HepG2 (cell line): Measurements from ENCODE around the gene STYXL1. TPM values are rescaled to one million over a fixed set of nuclear protein-coding genes. Genes with fewer than 3 reads are reported as not detected.

Source experiments
- ADNP ChIP-seq: sonication (generic); formaldehyde crosslinking; IDR thresholded peaks from 2 replicates; pipeline ENCODE4 v1.4.0; 2020; ENCODE audit warnings: missing genetic modification reagents
- BCL6 ChIP-seq: IDR thresholded peaks from 2 replicates; pipeline ENCODE4 v1.6.1; 2016; ENCODE audit warnings: missing genetic modification reagents, missing compliant biosample characterization
- CERS6 ChIP-seq: sonication (generic); formaldehyde crosslinking; IDR thresholded peaks from 2 replicates; pipeline ENCODE4 v1.5.0; 2020; ENCODE audit warnings: missing genetic modification reagents
- ELK4 ChIP-seq: sonication (generic); formaldehyde crosslinking; IDR thresholded peaks from 2 replicates; pipeline ENCODE4 v1.9.0; 2021; ENCODE audit warnings: missing genetic modification reagents, borderline replicate concordance
- GFI1 ChIP-seq: sonication (generic); formaldehyde crosslinking; IDR thresholded peaks from 2 replicates; pipeline ENCODE4 v1.5.0; 2020; ENCODE audit warnings: missing genetic modification reagents, mild to moderate bottlenecking, borderline replicate concordance
- IRF1 ChIP-seq: sonication (generic); formaldehyde crosslinking; IDR thresholded peaks from 2 replicates; pipeline ENCODE4 v1.4.0; 2020; ENCODE audit warnings: low read depth, mild to moderate bottlenecking, missing genetic modification reagents
- ISX ChIP-seq: sonication (generic); formaldehyde crosslinking; conservative IDR thresholded peaks from 2 replicates; pipeline ENCODE4 v1.5.0; 2020; ENCODE audit warnings: missing genetic modification reagents
- MED8 ChIP-seq: sonication (generic); formaldehyde crosslinking; IDR thresholded peaks from 2 replicates; pipeline ENCODE4 v1.8.1; 2023; ENCODE audit warnings: mild to moderate bottlenecking, missing genetic modification reagents; ENCODE audit not compliant: insufficient replicate concordance
- MEIS1 ChIP-seq: sonication (generic); formaldehyde crosslinking; IDR thresholded peaks from 2 replicates; pipeline ENCODE4 v1.9.0; 2021; ENCODE audit warnings: mild to moderate bottlenecking, missing genetic modification reagents, moderate library complexity, borderline replicate concordance
- NKX3-1 ChIP-seq: sonication (generic); formaldehyde crosslinking; IDR thresholded peaks from 2 replicates; pipeline ENCODE4 v1.5.0; 2020; ENCODE audit warnings: missing genetic modification reagents
- SKI ChIP-seq: fragments of 450-650 bp; IDR thresholded peaks from one replicate; pipeline ENCODE4 v1.6.1; 2018; ENCODE audit warnings: mild to moderate bottlenecking; ENCODE audit not compliant: partially characterized antibody
- SMAD1 ChIP-seq: sonication (generic); formaldehyde crosslinking; IDR thresholded peaks from 2 replicates; pipeline ENCODE4 v1.4.0; 2020; ENCODE audit warnings: missing genetic modification reagents, low read depth, mild to moderate bottlenecking, borderline replicate concordance
- SNAPC2 ChIP-seq: sonication (generic); formaldehyde crosslinking; IDR thresholded peaks from 2 replicates; pipeline ENCODE4 v1.8.1; 2022; ENCODE audit warnings: mild to moderate bottlenecking, missing genetic modification reagents
- THYN1 ChIP-seq: sonication (generic); formaldehyde crosslinking; IDR thresholded peaks from 2 replicates; pipeline ENCODE4 v1.8.1; 2023; ENCODE audit warnings: low read depth, mild to moderate bottlenecking, moderate library complexity, missing genetic modification reagents, borderline replicate concordance
- XRCC5 ChIP-seq: fragments of 200-400 bp; formaldehyde crosslinking; optimal IDR thresholded peaks from 2 replicates; pipeline ENCODE3; 2017; ENCODE audit warnings: mild to moderate bottlenecking, low read length
- ZBTB7A ChIP-seq: sonication (generic); formaldehyde crosslinking; IDR thresholded peaks from 2 replicates; pipeline ENCODE4 v1.8.0; 2022; ENCODE audit warnings: mild to moderate bottlenecking, missing genetic modification reagents
- ZFP41 ChIP-seq: sonication (generic); formaldehyde crosslinking; IDR thresholded peaks from 2 replicates; pipeline ENCODE4 v1.4.0; 2020; ENCODE audit warnings: mild to moderate bottlenecking, missing genetic modification reagents, borderline replicate concordance
- ZNF274 ChIP-seq: sonication (generic); formaldehyde crosslinking; IDR thresholded peaks from 2 replicates; pipeline ENCODE4 v1.5.1; 2020; ENCODE audit warnings: mild to moderate bottlenecking, missing genetic modification reagents
- ZNF282 ChIP-seq: fragments of 450-650 bp; IDR thresholded peaks from 2 replicates; pipeline ENCODE4 v1.6.1; 2018; ENCODE audit not compliant: partially characterized antibody
- ZNF501 ChIP-seq: sonication (generic); formaldehyde crosslinking; IDR thresholded peaks from 2 replicates; pipeline ENCODE4 v1.5.1; 2020; ENCODE audit warnings: mild to moderate bottlenecking, moderate library complexity, missing genetic modification reagents
- ZNF572 ChIP-seq: sonication (generic); formaldehyde crosslinking; IDR thresholded peaks from 2 replicates; pipeline ENCODE4 v1.5.1; 2020; ENCODE audit warnings: mild to moderate bottlenecking, missing genetic modification reagents
- ZSCAN5A ChIP-seq: sonication (generic); formaldehyde crosslinking; IDR thresholded peaks from 2 replicates; pipeline ENCODE4 v1.8.0; 2022; ENCODE audit warnings: mild to moderate bottlenecking, missing genetic modification reagents, borderline replicate concordance
- polyA plus RNA-seq, 8 experiments: library from polyadenylated mRNA; depleted of rRNA in 3 of 8; stranded (reverse) in 7 of 8; unstranded in 1 of 8; fragments of >200 nt; fragmentation: Illumina TruSeq in 4 of 8; extraction: Trizol in 4 of 8; gene quantifications; 2 replicates each; pipeline versions ENCODE4 v1.2.1 to v1.2.3, GENCODE V29; 2011 to 2016; ENCODE audit warnings: low read depth in 4 of 8, missing spikeins in 1 of 8, mixed read lengths in 1 of 8; ENCODE audit not compliant: insufficient read depth in 1 of 8
- total RNA-seq, 5 experiments: library from RNA; depleted of rRNA; stranded (reverse); fragments of >200 nt; fragmentation: Illumina TruSeq; extraction: Trizol; gene quantifications; 2 replicates each; pipeline ENCODE4 v1.2.3, GENCODE V29; 2016; ENCODE audit warnings: low read depth in 1 of 5
- TF ChIP-seq, protein P1 (sequence below): sonication (generic); formaldehyde crosslinking; IDR thresholded peaks from 2 replicates; pipeline ENCODE4 v1.4.0; 2020; ENCODE audit warnings: missing genetic modification reagents
- TF ChIP-seq, protein P2 (sequence below): IDR thresholded peaks from 2 replicates; pipeline ENCODE4 v1.6.1; 2016; ENCODE audit warnings: mild to moderate bottlenecking

The STYXL1 gene
- total and polyA plus RNA-seq, 2 of the 13 experiments (the other 11 are each of a cell fraction or from before 2014, with no cell fraction given), result 23.9 to 38.3 TPM

- no peak for TF ChIP-seq CERS6 (CRISPR knock-in tag)
- TF ChIP-seq ELK4 (CRISPR knock-in tag), result no peak
- no peak for TF ChIP-seq MED8
- no peak for TF ChIP-seq ZSCAN5A (CRISPR knock-in tag)
- TF ChIP-seq ZNF282, result no peak
- TF ChIP-seq ADNP (CRISPR knock-in tag), result no peak
- no peak; the same call in 1 of the 2 replicates for TF ChIP-seq BCL6 (CRISPR knock-in tag)
- TF ChIP-seq, protein P1, sequence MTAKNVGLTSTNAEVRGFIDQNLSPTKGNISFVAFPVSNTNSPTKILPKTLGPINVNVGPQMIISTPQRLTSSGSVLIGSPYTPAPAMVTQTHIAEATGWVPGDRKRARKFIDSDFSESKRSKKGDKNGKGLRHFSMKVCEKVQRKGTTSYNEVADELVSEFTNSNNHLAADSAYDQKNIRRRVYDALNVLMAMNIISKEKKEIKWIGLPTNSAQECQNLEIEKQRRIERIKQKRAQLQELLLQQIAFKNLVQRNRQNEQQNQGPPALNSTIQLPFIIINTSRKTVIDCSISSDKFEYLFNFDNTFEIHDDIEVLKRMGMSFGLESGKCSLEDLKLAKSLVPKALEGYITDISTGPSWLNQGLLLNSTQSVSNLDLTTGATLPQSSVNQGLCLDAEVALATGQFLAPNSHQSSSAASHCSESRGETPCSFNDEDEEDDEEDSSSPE (CRISPR knock-in tag), result no peak
- TF ChIP-seq IRF1, result no peak
- no peak for TF ChIP-seq NKX3-1 (CRISPR knock-in tag)
- TF ChIP-seq SKI, result no peak
- no peak for TF ChIP-seq ZNF274
- peak; percentile 82 for TF ChIP-seq ZNF501 (CRISPR knock-in tag)
- TF ChIP-seq SMAD1, result no peak
- no peak for TF ChIP-seq MEIS1 (CRISPR knock-in tag)
- no peak for TF ChIP-seq THYN1 (CRISPR knock-in tag)
- no peak for TF ChIP-seq ZNF572 (CRISPR knock-in tag)
- TF ChIP-seq, protein P2, sequence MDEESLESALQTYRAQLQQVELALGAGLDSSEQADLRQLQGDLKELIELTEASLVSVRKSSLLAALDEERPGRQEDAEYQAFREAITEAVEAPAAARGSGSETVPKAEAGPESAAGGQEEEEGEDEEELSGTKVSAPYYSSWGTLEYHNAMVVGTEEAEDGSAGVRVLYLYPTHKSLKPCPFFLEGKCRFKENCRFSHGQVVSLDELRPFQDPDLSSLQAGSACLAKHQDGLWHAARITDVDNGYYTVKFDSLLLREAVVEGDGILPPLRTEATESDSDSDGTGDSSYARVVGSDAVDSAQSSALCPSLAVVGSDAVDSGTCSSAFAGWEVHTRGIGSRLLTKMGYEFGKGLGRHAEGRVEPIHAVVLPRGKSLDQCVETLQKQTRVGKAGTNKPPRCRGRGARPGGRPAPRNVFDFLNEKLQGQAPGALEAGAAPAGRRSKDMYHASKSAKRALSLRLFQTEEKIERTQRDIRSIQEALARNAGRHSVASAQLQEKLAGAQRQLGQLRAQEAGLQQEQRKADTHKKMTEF (CRISPR knock-in tag), result 0 out of 2 replicates have a peak, but pooled peaks have one; percentile 40
- no peak for TF ChIP-seq ZBTB7A
- TF ChIP-seq ZFP41 (CRISPR knock-in tag), result no peak
- no peak for TF ChIP-seq SNAPC2 (CRISPR knock-in tag)
- no peak for TF ChIP-seq XRCC5
- TF ChIP-seq ISX (CRISPR knock-in tag), result no peak
- TF ChIP-seq GFI1 (CRISPR knock-in tag), result no peak
Measured at GRCh38 chr7:76020031-76020714, 27.6 kb downstream of the STYXL1 start (continued).
